GM21515 (cell line): ENCODE data around the gene GSTT4.
"Not testable (repeated sequence)": the region's sequence is repeated elsewhere in the genome, so short reads cannot be mapped to it uniquely, and the experiment has no call there.

Experiments used
- ATAC-seq: cut with Tn5 transposase; IDR thresholded peaks from one replicate; pipeline ENCODE4 v1.9.1; 2021; ENCODE audit not compliant: unreplicated experiment

Gene GSTT4

DNA sequence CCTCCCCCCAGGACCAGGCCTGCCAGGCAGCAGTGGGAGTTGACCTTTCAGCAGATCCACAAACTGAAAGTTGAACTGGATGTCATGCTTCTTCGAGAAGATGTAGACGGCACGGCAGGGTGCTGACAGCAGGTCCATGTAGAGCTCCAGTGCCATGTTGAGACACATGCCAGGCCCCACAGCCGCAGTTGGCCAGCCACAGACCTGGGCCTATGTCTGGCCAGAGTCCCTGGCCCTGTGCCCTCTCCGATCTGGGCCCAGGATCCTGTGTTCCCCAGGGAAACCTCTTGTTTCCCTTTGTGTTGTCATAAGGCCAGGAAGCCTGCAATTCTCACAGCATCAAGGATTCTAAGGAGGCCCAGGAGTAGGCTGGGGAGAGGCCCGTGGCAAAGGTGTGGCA, at the start of gene GSTT4:
GSTT4 (minus strand) TSS at position 253 of the 400 bp plus-strand sequence; CDS start at position 156, 97 bp downstream.
- ATAC-seq = no peak

DNA sequence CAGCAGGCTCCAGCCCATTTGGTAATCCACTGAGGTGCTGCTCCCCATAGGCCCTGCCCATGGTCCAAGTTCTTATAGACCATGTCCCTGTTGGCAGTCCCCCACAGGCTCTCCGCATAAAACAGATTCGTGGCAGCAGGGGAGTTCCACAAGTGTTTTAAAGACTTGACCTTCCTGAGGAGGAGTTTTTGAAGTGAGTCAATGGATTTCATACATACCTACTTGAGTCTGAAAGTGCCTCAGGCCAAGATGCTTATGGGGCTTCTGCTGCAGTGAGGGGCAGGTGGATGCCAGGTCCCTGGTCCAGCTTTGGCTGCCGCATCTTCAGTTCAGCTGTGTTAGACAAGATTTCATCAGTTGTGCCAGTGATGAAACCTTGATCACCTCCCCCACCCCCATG, 49.1 kb upstream of the GSTT4 start:
- ATAC-seq = no peak

DNA sequence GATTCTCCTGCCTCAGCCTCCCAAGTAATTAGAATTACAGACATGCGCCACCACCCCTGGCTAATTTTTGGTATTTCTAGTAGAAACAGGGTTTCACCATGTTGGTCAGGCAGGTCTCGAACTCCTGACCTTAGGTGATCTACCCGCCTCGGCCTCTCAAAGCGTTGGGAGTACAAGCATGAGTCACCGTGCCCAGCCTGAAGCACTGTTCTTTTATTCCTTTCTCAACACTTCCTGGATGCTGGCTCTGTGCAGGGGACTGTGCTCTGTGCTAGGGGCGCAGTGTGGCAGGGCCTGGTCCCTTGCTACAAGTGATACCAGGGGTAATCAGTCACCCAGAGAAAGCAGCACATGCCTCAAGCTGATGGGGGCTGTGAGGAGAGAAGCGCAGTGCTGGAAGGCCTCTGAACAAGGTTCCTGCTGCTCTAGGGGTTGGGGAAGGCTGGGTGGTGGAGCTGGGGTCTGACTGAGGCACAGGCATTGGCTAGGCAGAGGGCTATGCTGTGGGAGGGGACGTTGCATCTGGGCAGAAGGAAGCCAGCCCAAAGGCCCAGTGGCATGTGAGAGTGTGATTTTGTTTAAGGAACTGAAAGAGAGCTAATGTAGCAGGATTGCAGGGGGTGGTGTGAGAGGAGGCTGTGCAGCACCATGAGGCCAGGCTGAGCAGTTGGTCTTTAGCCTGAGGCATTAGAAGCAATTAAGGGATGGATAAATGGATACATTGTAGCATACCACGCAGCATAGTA, 48.4 kb upstream of the GSTT4 start:
- no peak for ATAC-seq

DNA sequence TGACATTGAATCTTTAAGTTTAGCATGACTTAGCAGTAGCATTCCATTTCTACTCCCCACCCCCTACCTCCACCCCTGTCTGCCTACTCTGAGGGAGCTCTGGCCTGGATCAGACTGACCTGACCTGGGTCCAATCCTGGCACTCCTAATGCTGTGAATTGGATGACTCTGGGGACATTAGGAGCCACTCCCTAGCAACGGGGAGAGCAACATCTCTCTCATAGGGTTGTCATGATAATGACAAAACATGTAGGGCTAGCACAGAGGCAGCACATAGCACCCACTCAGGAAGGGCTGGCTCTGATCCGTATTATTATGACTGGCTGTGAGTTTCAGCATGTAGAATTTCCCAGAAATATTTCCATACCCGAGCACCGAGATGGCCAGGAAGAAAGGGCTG, 46.3 kb upstream of the GSTT4 start:
- ATAC-seq = no peak

DNA sequence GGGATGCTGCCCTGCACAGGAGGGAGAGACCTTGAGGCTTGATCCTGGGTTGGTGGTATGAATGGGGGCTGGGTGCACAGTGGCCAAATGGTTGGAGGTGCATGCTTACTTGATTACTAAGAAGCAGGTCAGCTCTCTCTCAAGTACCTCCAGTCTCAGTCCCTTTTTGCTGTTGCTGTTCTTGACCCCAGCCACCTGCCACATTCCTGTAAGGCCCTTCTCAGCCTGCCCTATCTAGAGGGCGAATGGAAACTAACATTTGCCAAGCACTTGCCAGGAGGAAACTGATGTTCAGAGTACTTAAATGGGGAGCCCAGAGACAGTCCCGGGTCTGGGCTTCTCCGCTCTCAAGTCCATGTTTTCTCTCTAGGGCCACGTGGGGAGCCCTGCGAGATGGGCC, 45.8 kb upstream of the GSTT4 start:
- ATAC-seq = no peak

DNA sequence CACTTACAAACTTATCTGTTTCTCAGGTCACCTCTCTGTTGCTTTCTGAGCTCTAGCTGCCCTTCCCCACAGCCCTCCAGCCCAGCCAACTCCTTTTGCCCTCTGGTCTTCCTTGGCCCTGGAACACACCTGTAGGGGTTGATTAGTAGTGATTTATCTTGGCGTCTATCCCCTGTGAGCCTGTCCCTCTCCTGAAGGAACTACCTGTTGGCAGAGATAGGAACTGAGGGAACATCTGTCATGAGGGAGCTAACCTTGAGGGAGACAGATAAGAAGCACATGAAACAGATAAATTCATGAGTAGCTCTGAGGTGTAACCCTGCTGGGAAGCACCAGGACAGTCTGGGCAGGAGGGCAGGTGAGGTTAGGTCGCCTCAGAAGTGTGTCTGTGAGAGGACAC, 44.7 kb upstream of the GSTT4 start:
- ATAC-seq = no peak

DNA sequence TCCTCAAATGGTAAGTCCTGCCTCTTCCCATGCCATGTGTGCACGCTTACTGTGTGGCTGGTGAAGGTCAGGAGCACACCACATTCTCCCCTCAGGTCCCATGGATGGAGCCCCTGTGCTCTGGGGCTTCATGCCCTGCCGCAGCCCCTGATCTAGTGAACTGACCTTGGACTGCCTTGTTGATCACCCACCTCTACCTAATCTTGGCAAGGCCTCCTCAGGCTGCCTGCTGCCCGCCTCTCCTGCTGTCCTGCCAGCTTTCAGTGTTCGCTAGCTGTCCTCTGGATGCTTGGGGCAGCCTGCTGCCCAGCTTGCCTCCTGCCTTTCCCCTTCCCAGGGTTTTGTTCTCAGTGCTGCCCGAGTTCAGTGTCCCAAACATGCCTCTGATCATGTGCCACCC, 44.0 kb upstream of the GSTT4 start:
- no peak for ATAC-seq

DNA sequence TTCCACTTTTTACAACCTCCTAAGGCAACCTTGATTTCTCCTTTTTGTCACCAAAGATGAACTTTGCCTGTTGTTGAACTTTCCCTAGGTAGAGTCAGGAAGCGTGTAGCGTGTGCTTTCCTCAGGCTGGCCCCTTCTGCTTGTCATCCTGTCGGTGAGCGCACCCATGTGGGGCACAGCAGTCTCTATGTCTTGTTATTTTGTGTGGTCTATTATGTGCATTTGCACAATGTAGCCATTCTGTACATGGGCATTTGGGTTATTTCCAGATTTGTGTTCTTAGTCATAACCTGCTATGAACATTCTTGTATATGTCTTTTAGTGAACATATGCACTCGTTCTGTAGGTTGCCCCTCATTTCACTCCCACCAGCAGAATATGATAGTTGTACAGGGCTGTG, 40.8 kb upstream of the GSTT4 start:
- ATAC-seq = no peak

DNA sequence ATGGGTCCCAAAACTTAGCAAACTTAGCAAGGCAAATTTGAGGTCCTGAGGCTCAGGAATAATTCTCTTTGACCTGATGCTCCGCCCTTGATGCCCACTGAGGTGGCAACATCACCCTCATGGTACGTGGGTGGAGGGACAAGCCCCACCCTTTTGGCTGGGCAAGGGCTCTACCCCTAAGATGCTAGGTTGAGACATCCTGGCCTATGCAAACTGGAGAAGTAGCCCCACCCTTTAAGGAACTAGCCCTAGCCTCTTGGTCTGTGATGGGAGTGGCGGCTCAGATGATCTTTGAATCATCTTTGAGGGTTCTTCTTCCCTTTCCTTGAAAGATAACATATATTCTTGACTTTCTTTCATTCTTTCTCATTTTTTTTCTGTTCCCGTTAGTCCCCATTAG, 38.7 kb upstream of the GSTT4 start:
- no peak for ATAC-seq

DNA sequence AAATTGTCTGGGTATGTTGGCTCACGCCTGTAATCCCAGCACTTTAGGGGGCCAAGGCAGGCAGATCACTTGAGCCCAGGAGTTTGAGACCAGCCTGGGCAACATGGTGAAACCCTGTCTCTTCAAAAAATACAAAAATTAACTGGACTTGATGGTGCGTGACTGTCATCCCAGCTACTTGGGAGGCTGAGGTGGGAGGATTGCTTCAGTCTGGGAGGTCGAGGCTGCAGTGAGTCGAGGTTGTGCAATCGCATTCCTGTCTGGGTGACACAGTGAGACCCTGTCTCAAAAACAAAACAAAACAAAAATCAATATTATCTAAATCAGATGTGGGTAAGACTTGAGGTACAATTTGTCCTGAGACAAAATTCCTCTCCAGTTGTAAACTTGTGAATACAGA, 38.2 kb upstream of the GSTT4 start:
- ATAC-seq = not testable (repeated sequence)

DNA sequence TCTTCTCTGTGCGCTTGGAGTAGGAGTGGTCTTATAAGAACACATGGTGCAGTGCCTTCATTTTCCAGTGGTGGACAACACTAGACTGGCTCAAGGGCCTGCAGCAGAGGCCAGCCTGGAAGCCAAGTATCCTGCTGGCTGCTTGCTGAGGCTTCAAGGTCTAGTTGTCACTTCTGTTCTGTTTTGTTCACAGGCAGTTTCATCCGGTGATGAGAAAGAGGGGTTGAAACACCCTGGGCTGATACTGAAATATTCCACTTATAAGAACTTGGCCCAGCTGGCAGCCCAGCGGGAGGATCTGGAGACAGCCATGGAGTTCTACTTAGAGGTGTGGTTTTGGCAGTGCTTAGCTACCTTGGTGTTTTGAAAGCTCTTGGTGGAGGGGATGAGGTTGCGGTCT, 35.7 kb upstream of the GSTT4 start:
- ATAC-seq = no peak

DNA sequence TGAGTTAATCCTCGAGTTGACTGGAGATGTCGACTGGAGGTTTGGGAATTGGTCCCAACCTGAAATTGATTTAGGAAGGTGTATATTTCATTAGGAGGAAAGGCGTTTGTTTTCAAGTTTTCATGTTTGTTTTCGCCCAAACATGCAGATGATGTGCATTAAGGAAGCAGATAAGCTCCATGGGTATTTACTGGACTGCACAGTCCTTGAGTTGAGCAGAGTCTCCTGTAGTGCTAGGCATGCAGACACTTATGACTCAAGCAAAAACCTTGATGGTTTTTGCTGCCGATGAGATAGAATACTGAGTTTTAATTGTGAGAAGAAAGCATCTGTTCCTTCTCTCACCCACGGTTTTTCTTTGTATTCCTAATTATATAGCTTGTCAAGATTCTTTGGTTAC, 33.8 kb upstream of the GSTT4 start:
- no peak for ATAC-seq

DNA sequence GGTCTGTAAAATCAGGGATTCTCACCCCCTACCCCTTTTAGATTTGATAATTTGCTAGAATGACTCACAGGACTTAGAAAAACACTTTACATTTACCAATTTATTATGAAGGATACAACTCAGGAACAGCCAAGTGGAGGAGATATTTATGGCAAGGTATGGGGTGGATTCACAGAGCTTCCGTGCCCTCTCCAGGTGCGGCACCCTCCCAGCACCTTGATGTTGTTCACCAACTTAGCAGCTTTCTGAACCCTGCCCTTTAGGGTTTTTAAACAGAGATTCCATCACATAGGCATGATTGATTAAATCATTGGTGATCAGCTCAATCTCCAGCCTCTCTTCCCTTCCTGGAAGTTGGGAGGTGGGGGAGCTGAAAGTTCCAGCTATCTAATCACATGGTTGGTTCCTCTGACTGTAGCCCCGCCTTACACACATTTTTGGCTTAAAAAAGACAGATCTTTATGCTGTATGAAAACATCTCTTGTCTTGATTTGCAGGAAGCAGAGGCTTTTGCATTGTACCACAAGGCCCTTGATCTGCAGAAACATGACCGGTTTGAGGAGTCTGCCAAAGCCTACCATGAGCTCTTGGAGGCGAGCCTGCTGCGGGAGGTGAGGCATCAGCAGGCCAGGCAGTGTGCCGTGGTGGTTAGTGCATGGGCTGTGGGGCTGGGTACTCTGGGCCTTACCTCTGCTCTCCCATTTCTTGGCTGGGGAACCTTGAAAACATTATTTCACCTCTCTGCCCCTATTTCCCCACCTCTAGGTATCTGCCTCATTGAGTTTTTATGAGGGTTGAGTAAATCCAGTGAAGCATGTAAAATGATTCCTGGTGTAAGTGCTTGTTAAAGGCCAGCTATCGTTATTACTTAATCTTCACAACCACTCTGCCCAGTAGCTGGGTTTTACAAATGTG, 32.9 kb upstream of the GSTT4 start:
- ATAC-seq = no peak

DNA sequence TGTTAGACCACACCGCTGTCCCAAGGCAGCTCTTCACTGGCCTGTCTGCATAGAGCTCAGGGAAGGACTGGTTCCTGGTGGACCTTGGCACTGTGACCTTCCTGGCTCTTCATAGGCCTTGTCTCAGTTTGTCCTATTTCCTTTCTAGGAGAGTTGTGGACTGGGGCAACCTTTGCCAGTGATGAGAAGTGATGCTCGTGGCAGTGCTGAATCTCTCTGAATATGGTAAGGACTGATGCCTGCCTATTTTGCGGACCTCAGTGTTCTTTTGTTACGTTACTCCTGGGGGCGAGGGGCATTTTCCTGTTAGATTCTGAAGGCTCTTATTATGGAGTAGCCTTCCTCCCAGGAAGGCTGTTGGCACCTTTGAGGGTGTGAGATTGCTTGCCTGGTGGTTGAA, 30.0 kb upstream of the GSTT4 start:
- no peak for ATAC-seq

DNA sequence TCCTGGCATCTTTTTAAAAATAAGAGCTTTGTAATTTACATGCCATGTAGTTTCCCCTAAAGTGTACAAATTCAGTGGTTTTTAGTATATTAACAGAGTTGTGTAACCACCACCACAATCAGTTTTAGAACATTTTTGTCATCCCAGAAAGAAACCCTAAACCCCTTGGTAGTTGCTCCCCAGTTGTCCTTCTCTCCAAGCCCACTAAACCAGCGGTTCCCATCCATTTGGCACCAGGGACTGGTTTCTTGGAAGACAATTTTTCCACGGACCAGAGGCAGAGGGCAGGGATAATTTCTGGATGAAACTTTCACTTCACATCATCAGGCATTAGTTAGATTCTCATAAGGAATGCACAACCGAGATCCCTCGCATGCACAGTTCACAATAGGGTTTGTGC, 28.5 kb upstream of the GSTT4 start:
- ATAC-seq = no peak

DNA sequence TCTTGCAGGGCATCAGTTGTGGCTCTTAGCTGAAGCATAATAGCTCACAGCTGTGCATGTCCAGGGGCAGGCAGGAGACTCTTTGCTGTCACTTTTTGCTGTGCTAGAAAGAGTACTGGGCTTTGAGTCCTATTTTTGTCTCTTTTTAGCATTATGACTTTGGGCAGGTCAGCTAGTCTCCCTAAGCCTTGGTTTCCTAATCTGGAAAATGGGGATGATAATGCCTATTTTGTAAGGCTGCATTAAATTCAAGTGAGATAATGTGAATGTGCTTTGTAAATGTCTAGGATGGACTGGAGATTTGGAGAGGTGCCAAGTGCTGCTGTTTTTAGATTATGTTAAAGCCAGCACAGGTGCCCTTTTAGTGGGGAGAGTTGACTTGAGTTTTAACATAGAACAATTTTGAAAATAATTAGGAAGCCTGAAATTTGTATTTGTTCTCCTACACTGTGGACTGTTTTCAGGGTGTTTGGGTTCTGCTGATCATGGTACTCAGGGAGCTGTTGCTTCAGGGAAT, 25.0 kb upstream of the GSTT4 start:
- no peak for ATAC-seq

DNA sequence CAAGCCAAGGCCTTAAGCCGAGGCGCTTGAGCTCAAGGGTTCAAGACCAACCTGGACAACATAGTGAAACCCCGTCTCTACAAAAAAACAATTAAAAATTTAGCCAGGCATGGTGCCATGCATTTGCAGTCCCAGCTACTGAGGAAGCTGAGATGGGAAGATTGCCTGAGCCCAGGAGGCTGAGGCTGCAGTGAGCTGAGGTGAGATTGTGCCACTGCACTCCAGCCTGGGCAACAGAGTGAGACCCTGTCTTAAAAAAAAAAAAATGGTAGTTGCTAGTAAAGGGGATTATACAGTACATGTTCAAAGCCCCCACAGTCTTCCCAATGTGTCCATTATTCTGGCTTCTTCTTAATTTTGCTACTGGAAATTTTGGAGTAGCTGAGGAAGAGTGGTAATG, 24.1 kb upstream of the GSTT4 start:
- no peak for ATAC-seq

DNA sequence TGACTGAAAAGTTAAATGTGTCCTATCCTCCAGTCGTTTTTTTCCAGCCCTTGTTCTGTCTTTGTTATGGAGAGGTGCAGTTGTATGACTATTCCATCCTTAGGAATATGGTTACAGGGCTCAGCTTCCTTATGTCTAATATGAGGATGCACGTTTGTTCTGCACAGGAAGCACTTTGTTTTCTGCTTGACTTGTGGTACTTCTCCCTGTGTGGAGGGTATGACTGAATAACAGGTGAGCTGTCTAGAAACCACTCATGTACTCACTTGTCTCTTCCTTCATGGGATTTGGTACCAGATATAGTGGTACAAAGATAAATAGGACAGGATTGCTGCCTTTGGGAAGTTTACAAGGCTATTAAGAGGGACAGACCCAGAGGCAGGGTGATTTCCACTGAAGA, 23.3 kb upstream of the GSTT4 start:
- ATAC-seq = no peak

DNA sequence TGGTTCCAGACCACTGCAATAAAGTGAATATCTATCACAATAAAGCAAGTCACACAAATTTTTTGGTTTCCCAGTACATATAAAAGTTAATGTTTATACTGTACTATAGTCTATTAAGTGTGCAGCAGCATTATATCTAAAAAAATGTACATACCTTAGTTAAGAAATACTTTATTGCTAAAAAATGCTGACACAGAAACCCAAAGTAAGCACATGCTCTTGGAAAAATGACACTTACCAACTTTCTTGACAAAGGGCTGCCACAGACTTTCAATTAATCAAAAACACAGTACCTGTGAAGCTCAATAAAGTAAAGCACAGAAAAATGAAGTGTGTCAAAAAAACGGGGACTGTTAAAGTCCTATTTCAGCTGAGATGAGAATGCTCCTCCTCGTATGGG, 22.7 kb upstream of the GSTT4 start:
- ATAC-seq = no peak

DNA sequence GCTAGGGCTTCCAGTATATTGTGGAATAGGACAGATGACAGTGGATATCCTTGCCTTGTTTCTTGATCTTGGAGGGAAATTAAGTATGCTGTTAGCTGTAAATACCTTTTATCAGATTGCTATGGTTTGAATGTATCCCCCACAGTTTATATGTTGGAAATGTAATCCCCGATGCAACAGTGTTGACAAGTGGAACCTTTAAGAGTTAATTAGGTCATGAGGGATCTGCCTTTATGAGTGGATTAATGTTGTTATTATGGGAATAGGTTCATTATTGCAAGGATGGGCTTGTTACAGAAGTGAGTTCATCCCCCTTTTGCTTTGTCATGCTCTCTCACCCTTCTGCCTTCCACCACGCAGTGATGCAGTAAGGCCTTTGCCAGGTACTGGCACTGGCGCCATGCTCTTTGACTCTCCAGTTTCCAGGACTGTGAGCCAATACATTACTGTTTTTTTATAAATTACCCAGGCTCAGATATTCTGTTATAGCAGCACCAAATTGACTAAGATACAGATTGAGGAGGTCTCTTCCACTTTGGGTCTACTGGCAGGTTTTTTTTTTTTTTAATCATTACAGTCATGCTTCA, 22.2 kb upstream of the GSTT4 start:
- no peak for ATAC-seq

DNA sequence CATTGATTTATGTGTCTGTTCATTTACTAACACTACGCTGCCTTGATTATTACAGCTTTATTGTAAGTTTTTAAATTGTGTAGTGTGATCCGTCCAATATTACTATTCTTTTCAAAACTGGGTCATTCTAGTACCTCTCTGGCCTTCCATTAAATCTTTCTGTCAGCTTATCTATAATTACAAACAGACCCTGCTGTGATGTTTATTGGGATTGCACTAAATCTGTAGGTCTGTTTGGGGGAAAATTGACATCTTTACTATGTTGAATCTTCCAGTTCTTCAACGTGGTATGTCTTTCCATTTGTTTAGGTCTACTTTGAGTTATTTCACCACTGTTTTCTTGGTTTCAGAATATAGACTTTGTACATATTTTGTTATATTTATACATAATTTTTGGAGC, 21.5 kb upstream of the GSTT4 start:
- ATAC-seq = no peak

DNA sequence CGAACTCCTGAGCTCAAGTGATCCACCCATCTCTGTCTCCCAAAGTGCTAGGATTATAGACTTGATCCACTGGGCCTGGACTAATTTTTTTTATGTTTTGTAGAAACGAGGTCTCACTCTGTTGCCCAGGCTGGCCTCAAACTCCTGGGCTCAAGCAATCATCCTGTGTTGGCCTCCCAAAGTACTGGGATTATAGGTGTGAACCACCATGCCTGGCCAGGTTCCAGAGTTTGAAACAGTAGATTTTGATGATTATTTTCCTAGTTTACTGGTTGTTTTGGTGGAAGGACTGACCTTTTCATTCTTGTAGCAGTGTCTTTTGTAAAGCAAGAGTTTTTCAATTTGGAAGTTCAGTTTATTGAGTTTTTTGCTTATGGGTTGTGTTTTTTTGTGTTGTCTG, 20.8 kb upstream of the GSTT4 start:
- no peak for ATAC-seq
